ENCODE measurements around the gene TRIM66.

TRIM66 gene

DNA sequence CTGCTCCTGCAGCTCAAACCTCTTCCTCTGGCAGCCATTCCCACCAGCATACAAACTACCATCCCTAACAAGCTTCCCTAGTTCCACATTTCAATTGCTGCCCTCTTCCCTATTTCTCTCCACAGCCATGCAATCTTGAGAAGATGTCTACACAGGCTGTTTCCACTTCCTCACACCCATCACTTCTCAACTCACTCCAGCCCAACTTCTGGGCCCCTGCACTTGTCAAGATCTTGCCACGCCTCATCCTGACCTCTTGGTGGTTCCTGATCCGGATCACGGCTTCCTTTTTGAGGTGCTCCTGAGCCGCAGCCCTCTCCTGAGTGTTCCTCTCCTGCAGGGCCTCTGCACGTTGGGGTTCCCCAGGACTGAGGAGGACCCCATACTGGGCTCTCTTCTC, 22.7 kb upstream of the TRIM66 start:
- peaks cover 22% of the 10 kb centered on the region for H3K4me1 ChIP-seq (ENCODE audit: insufficient read depth, low read length)
- no peaks in the 10 kb centered on the region; the same call in none of the 2 replicates for H3K36me3 ChIP-seq (ENCODE audit: insufficient read depth, low read length)
- no peaks in the 10 kb centered on the region for H3K9me3 ChIP-seq (ENCODE audit: control insufficient read depth, insufficient read depth, low read length)
- no peak overlapping the region for H3K9ac ChIP-seq (ENCODE audit: low read depth, low read length)

DNA sequence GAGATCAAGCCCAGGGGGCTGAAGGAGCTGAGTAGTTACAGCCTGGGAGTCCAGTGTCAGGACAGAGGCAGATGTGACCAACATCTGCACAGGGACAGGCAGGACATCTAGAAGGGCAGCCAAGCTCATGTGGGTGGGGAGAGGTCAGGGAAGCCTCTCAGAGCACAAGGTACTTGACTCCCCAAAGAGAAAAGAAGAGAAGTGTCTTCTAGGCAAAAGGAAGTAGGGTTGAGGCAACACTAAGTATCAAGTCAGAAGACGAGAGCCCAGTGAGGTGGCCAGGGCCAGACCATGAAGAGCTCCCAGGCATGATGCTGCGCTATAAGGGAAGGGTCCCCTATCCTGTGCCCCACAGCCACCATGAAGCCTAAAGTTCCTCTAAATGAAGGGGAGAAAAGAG, 21.7 kb upstream of the TRIM66 start:
- H3K36me3 ChIP-seq (ENCODE audit: insufficient read depth, low read length): no peaks in the 10 kb centered on the region; the same call in none of the 2 replicates
- no peak overlapping the region for H3K9ac ChIP-seq (ENCODE audit: low read depth, low read length)

DNA sequence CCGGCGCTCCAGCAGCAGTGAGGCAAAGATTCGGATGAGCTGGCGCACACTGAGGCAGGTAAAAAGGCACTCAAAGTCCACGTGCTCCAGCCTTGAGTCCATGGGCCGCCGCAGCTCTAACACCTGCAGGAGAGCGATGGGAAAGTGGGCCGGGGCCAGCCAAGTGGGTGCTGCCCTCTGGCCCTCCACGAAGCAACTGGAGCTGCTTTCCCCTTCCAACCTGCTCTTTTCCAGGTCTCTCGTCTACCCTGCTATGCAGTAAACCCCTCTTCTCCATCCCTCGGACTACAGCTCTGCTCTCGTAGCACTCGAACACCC, 20.1 kb upstream of the TRIM66 start:
- Histone ChIP-seq H3K9ac (ENCODE audit: low read depth, low read length) (no peak overlapping the region), H3K36me3 (ENCODE audit: insufficient read depth, low read length) (no peaks in the 10 kb centered on the region; the same call in none of the 2 replicates), H3K9me3 (ENCODE audit: control insufficient read depth, insufficient read depth, low read length) (no peaks in the 10 kb centered on the region), H3K4me1 (ENCODE audit: insufficient read depth, low read length) (peaks cover 33% of the 10 kb centered on the region)

More for the DNA sequence above, 21.7 kb upstream of the TRIM66 start:
- Histone ChIP-seq H3K4me1 (ENCODE audit: insufficient read depth, low read length) (peaks cover 30% of the 10 kb centered on the region), H3K9me3 (ENCODE audit: control insufficient read depth, insufficient read depth, low read length) (no peaks in the 10 kb centered on the region)

DNA sequence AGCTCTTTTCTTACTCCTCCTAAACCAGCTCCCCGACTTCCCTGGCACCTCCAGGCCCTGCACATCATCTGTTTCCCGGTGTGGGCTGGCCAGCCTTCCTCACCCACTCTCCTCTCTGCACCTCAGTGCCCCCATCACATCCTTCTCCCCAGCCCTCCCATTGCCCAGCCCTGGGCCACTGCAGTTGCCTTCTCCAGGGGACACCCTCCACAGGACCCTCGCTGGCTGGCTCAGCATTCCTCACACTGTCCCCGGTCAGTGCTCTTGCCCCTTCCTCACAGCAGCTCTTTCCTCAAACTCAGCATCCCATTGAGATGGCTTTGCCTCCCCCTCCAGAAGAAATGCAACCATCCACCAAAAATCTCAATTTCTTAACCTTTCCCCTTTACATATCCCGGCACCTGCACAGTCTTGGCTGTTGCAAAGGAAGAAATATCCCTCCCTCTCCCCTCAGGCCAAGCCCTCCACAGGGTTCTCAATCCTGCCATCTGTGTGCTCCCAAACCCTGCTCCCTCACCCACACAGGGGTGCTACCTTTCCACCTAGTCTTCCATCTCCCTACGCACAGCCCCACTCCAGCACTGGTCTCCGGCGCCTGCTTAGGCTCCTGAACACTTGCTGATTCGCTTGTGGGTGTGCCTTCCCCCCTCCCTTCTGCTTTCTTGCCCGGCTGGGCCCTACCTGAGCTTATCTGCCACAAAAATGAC, 19.6 kb upstream of the TRIM66 start:
- H3K36me3 ChIP-seq (ENCODE audit: insufficient read depth, low read length): no peaks in the 10 kb centered on the region; the same call in none of the 2 replicates
- H3K9me3 ChIP-seq (ENCODE audit: control insufficient read depth, insufficient read depth, low read length): no peaks in the 10 kb centered on the region
- no peak overlapping the region for H3K9ac ChIP-seq (ENCODE audit: low read depth, low read length)
- peaks cover 33% of the 10 kb centered on the region for H3K4me1 ChIP-seq (ENCODE audit: insufficient read depth, low read length)

DNA sequence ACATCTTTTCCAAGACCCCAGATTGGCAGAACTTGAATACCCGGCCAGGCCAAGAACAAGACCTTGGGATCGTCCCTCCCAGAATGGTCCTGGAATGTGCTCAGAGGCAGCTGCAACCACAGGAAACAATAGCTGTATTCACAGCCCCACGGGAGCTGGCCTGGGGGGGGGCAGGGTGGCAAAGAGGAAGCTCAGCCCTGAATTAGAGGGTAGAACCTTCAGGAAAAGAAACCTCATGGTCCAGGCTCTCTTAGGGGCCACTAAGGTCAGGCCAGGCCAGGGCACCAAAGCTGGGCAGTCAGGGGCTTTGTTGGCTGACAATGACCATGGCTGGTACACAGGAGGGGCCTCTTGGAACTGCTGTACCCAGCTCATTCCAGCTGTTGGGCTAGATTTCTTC, 17.4 kb upstream of the TRIM66 start:
- H3K36me3 ChIP-seq (ENCODE audit: insufficient read depth, low read length): no peaks in the 10 kb centered on the region; the same call in 1 of the 2 replicates
- H3K4me1 ChIP-seq (ENCODE audit: insufficient read depth, low read length): peaks cover 33% of the 10 kb centered on the region
- H3K9ac ChIP-seq (ENCODE audit: low read depth, low read length): no peak overlapping the region; the same call in 1 of the 2 replicates
- H3K9me3 ChIP-seq (ENCODE audit: control insufficient read depth, insufficient read depth, low read length): no peaks in the 10 kb centered on the region

- Histone ChIP-seq H3K9ac (ENCODE audit: low read depth, low read length) (no peak overlapping the region), H3K4me1 (ENCODE audit: insufficient read depth, low read length) (peaks cover 33% of the 10 kb centered on the region), H3K9me3 (ENCODE audit: control insufficient read depth, insufficient read depth, low read length) (no peaks in the 10 kb centered on the region), H3K36me3 (ENCODE audit: insufficient read depth, low read length) (no peaks in the 10 kb centered on the region; the same call in 1 of the 2 replicates)
Observed at GRCh38 chr11:8698917-8699441, 16.5 kb upstream of the TRIM66 start.

DNA sequence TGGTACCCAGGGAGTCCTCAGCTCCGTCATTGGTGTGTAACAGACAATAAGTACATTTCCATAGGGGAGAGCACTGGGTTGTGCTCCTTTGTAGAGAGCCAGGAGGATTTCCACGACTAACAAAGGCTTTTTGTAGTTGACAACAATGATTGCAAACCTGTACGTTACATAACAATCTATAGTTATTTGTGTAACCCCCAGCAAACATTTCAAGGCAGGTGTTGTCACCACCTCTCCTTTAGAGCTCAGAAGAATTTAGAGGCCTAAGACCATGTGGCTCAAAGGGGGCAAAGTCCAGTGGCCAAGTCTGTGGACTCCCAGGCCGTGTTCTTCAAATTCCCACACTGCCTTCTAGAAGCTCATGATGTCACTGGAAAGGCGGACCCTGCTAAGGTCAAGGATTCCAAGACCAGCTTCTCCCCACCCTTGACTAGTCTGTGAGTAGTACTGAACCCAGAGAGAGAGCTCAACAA, 15.9 kb upstream of the TRIM66 start:
- no peak overlapping the region for H3K9ac ChIP-seq (ENCODE audit: low read depth, low read length)
- H3K36me3 ChIP-seq (ENCODE audit: insufficient read depth, low read length): no peaks in the 10 kb centered on the region
- no peaks in the 10 kb centered on the region for H3K9me3 ChIP-seq (ENCODE audit: control insufficient read depth, insufficient read depth, low read length)
- peaks cover 33% of the 10 kb centered on the region for H3K4me1 ChIP-seq (ENCODE audit: insufficient read depth, low read length)

DNA sequence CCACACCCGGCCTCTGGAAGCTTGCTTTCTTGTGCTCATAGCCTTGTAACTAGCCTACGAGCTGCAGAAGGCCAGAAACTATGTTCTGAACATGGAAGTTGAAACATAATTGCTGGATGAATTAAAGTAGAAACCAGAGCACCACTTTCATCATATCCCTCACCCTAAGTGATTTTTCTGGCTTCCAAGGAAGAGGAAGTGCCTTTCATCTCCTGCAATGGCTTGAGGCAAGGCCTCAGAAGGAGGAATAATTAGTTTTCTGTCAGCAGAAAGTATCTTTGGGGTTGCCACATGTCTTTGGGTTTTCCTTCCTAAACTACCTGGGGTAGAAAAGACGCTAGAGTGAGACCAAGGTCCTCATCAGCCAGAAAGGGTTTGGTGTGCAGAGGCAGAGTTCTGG, 14.6 kb upstream of the TRIM66 start:
- Histone ChIP-seq H3K9ac (ENCODE audit: low read depth, low read length) (no peak overlapping the region), H3K36me3 (ENCODE audit: insufficient read depth, low read length) (no peaks in the 10 kb centered on the region)

GRCh38 chr11:8694137-8694536, 11.7 kb upstream of the TRIM66 start:
- Histone ChIP-seq H3K36me3 (ENCODE audit: insufficient read depth, low read length) (no peaks in the 10 kb centered on the region), H3K9ac (ENCODE audit: low read depth, low read length) (no peak overlapping the region), H3K4me1 (ENCODE audit: insufficient read depth, low read length) (peaks cover 9% of the 10 kb centered on the region), H3K9me3 (ENCODE audit: control insufficient read depth, insufficient read depth, low read length) (no peaks in the 10 kb centered on the region)

More for the DNA sequence above, 14.6 kb upstream of the TRIM66 start:
- peaks cover 30% of the 10 kb centered on the region for H3K4me1 ChIP-seq (ENCODE audit: insufficient read depth, low read length)
- H3K9me3 ChIP-seq (ENCODE audit: control insufficient read depth, insufficient read depth, low read length): no peaks in the 10 kb centered on the region

- no peaks in the 10 kb centered on the region for H3K9me3 ChIP-seq (ENCODE audit: control insufficient read depth, insufficient read depth, low read length)
- no peaks in the 10 kb centered on the region for H3K36me3 ChIP-seq (ENCODE audit: insufficient read depth, low read length)
- H3K9ac ChIP-seq (ENCODE audit: low read depth, low read length): no peak overlapping the region
- H3K4me1 ChIP-seq (ENCODE audit: insufficient read depth, low read length): peaks cover 6% of the 10 kb centered on the region
Observed at GRCh38 chr11:8693555-8693954, 11.1 kb upstream of the TRIM66 start.

DNA sequence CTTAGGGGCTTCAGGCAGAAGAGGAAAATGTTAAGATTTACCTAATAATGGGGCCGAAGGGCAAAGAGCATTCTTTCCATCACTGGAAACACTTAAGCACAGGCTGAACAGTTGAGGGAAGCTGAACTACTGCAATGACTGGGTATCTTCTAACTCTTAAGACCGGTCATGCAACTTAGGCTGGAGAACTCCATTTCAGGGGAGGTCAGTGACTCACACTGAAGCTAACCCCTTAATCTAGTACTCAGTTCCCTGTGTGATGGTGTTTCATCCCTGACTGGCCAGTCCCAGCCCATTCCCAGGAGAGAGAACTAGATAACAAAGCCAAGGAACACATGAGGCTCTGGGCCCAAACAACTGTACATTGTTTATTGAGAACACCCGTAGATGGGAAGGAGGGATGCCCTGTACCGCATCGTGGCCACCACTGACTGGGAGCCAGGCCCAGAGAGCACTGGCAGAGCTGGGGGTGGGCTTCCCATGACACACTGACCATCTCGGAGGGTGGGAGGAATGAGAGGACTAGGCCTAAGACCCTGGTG, 10.6 kb upstream of the TRIM66 start:
- H3K9ac ChIP-seq (ENCODE audit: low read depth, low read length): no peak overlapping the region
- H3K4me1 ChIP-seq (ENCODE audit: insufficient read depth, low read length): peaks cover 1% of the 10 kb centered on the region; the same call in 1 of the 2 replicates
- no peaks in the 10 kb centered on the region for H3K36me3 ChIP-seq (ENCODE audit: insufficient read depth, low read length)

DNA sequence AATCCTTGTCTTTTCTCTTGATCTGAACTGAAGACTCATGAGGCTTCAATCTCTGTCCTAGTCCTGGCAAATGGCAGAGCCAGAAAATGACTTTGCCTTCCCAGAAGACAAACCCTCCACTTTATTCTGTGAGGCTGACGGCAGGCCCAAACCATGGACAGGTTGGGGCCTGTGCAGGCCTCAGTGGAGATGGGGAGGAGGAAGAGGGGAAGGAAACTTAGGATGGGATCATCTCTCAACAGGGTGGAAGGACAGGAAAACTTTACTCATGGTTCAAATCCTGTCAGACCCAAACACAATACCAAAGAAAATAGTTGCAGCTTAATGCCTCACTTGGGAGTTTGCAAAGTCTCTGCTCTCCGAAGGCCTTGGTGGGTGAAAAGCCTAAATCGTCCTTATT, 10.0 kb upstream of the TRIM66 start:
- no peak overlapping the region for H3K9ac ChIP-seq (ENCODE audit: low read depth, low read length)
- no peaks in the 10 kb centered on the region for H3K4me1 ChIP-seq (ENCODE audit: insufficient read depth, low read length)
- no peaks in the 10 kb centered on the region for H3K36me3 ChIP-seq (ENCODE audit: insufficient read depth, low read length)
- no peaks in the 10 kb centered on the region for H3K9me3 ChIP-seq (ENCODE audit: control insufficient read depth, insufficient read depth, low read length)

More for the DNA sequence above, 10.6 kb upstream of the TRIM66 start:
- H3K9me3 ChIP-seq (ENCODE audit: control insufficient read depth, insufficient read depth, low read length): no peaks in the 10 kb centered on the region

DNA sequence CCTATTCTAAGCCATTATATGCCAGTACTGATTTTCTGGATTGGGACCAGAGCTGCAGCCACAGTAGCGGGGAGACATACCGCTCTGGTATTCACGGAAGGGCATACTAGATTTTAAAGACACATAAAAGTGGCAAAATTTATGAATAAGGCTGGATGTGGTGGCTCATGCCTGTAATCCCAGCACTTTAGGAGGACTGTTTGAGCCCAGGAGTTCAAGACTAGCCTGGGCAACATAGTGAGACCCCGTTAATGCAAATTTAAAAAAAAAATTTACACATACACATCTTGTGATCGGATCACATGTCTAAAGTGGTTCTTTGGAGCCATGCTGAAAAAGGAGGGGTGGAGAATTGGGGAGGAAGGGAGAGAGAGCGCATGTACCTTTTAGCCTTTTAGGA, 9.1 kb upstream of the TRIM66 start:
- Histone ChIP-seq H3K36me3 (ENCODE audit: insufficient read depth, low read length) (peaks cover 4% of the 10 kb centered on the region; the same call in 1 of the 2 replicates), H3K9me3 (ENCODE audit: control insufficient read depth, insufficient read depth, low read length) (no peaks in the 10 kb centered on the region), H3K4me1 (ENCODE audit: insufficient read depth, low read length) (no peaks in the 10 kb centered on the region), H3K9ac (ENCODE audit: low read depth, low read length) (no peak overlapping the region)

DNA sequence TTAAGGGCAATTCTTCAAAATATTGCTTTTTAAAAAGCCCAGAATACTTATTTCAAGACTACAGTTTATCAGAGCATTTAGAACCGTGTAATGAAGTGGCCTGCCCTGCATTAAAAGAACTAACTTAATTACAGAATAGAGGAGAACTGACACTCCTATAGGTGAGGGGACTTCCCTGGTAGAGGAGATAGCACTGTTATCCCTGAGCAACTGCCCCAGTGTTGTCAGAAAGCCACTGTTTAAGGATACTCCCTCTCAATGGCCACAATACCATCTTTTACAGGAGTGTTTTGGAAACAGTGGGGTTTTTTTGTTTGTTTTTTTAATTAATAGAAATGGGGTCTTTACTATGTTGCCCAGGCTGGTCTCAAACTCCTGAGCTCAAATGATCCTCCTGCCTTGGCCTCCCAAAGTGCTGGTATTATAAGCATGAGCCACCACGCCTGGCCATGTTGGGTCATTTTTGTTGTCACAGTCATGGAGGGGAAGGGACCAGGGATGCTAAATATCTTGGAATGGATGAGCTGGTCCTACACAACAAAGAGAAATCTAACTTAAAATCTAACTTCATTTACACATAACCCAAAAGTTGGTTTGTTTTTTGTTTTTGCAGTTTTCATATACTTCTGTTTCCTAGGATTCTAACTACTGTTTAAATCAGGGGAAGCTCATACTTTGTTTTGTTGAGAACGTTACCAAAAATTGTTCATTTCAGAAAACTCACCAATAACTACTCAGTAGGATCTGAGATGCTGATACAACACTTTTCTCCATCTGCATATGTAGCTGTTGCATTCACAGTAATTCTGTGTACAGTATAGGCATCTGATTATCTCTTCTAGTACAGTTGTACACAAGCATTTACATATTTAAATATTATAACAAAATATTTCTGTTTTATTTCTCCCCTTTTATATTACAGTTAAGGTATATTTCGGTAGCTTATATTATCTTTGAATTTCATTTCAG, 8.2 kb upstream of the TRIM66 start:
- no peak overlapping the region for H3K9ac ChIP-seq (ENCODE audit: low read depth, low read length)
- H3K9me3 ChIP-seq (ENCODE audit: control insufficient read depth, insufficient read depth, low read length): no peaks in the 10 kb centered on the region
- peaks cover 9% of the 10 kb centered on the region; the same call in 1 of the 2 replicates for H3K36me3 ChIP-seq (ENCODE audit: insufficient read depth, low read length)
- H3K4me1 ChIP-seq (ENCODE audit: insufficient read depth, low read length): no peaks in the 10 kb centered on the region
